Activated CD8-positive, alpha-beta T cell treated with anti-CD3 and anti-CD28 coated beads for 36 hours (primary cell): ENCODE data around the gene TBC1D22A. TPM values are rescaled to one million over a fixed set of nuclear protein-coding genes. Genes with fewer than 3 reads are reported as not detected.

Source experiments
- ATAC-seq: fragments of 200-7000 bp; cut with Tn5 transposase; one replicate; pipeline ENCODE4 v1.10.0; 2021; ENCODE audit warnings: mild to moderate bottlenecking, moderate library complexity
- CTCF ChIA-PET: fragments of 350-600 bp; sonication (Branson Sonifier 250); formaldehyde crosslinking; loops from one replicate; lab custom pipeline; 2021; ENCODE audit warnings: antibody characterized with exemption; lab: Charles Lee
- POLR2A ChIA-PET: fragments of 350-600 bp; sonication (Branson Sonifier 250); formaldehyde crosslinking; loops from one replicate; lab custom pipeline; 2021; ENCODE audit warnings: antibody characterized with exemption; lab: Charles Lee
- DNase-seq: peaks from one replicate; pipeline ENCODE4 v3.0.0-alpha.2; 2020
- H3K27ac Mint-ChIP-seq: one replicate; pipeline ENCODE4 v1.8.0; 2021; ENCODE audit warnings: mild to moderate bottlenecking, mixed read lengths
- H3K27me3 Mint-ChIP-seq: one replicate; pipeline ENCODE4 v1.8.0; 2021; ENCODE audit warnings: mixed read lengths
- H3K36me3 Mint-ChIP-seq: one replicate; pipeline ENCODE4 v1.8.0; 2021; ENCODE audit warnings: low read depth, mixed read lengths
- H3K4me1 Mint-ChIP-seq: one replicate; pipeline ENCODE4 v1.8.0; 2021; ENCODE audit warnings: low read depth, mixed read lengths
- H3K4me3 Mint-ChIP-seq: one replicate; pipeline ENCODE4 v1.8.0; 2021; ENCODE audit warnings: mild to moderate bottlenecking, moderate library complexity, mixed read lengths
- H3K9me3 Mint-ChIP-seq: one replicate; pipeline ENCODE4 v1.8.0; 2021; ENCODE audit warnings: mixed read lengths
- intact Hi-C: fragments of 100-400 bp; cut with micrococcal nuclease; formaldehyde crosslinking; loops from one replicate; pipeline ENCODE4 v1.10.0; 2022
- total RNA-seq, 2 experiments: library from RNA; stranded (reverse); gene quantifications; one replicate each; pipeline ENCODE4 v1.2.3, GENCODE V29; 2021
- TF ChIP-seq, protein P1 (sequence below): fragments of 200-600 bp; IDR thresholded peaks from one replicate; pipeline ENCODE4 v1.8.0; 2022; ENCODE audit warnings: antibody characterized with exemption, mild to moderate bottlenecking

TBC1D22A gene
- total RNA-seq, 2 experiments from 2014 or later: 41.0 to 42.8 TPM

GRCh38 chr22:46748206-46748907, 14.1 kb upstream of the TBC1D22A start:
- intact Hi-C loops: no loop called here
- CTCF ChIA-PET: interaction anchor here (1.0 to 2.7 kb wide), 5 partner anchors 9 to 55 kb away, joined by 4 to 43 read pairs (median 5); no protein-coding TSS in a partner anchor

DNA sequence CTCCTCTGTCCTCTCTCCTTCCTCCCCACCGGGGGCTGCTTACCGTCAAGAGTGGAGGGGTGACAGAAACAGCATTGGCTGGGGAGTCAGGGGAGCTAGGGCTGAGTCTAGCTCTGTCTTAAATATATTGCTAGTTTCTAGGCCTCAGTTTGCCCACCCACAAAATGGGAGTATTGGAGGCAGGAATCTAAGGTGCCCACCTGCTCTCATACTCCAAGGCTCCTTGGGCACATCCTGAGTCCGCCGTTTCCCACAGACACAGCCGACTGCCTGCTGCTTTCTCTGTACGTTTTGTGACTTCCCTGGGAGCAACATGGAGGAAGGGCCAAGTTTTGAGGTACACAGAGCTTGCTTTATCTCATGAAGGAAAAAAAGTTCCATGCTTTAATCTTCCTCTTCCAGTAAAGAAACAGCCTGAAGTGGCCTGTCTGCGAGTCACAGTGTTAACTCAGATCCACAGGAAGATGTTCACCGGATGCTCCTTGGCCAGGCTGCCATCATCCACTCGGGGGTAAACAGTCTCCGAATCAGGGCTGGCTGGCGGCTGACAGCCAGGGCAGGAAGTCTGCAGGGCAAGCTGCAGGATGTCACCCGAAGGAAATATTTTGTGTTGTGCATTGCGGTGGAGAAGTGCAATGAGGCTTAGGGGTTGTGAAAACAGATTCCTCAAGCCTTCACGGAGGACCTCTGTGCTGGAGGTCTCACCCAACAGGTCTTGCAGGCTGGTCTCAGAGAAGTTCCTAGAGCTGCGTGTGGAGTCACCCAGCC, 13.4 kb upstream of the TBC1D22A start:
- TF ChIP-seq, protein P1, sequence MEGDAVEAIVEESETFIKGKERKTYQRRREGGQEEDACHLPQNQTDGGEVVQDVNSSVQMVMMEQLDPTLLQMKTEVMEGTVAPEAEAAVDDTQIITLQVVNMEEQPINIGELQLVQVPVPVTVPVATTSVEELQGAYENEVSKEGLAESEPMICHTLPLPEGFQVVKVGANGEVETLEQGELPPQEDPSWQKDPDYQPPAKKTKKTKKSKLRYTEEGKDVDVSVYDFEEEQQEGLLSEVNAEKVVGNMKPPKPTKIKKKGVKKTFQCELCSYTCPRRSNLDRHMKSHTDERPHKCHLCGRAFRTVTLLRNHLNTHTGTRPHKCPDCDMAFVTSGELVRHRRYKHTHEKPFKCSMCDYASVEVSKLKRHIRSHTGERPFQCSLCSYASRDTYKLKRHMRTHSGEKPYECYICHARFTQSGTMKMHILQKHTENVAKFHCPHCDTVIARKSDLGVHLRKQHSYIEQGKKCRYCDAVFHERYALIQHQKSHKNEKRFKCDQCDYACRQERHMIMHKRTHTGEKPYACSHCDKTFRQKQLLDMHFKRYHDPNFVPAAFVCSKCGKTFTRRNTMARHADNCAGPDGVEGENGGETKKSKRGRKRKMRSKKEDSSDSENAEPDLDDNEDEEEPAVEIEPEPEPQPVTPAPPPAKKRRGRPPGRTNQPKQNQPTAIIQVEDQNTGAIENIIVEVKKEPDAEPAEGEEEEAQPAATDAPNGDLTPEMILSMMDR: no peak

More at GRCh38 chr22:46748206-46748907, 14.1 kb upstream of the TBC1D22A start:
- H3K4me1 Mint-ChIP-seq: peaks cover 26% of the 10 kb centered on the region
- peak overlapping the region; percentile 87 for H3K27ac Mint-ChIP-seq
- no peak overlapping the region for H3K4me3 Mint-ChIP-seq
- no peak for ATAC-seq
- POLR2A ChIA-PET: interaction anchor here (1.7 to 2.4 kb wide), 3 partner anchors 9 to 14 kb away, joined by 7 to 14 read pairs (median 13); partner anchors contain the start of genes CERK and TBC1D22A
- TF ChIP-seq, protein P1: no peak
- H3K27me3 Mint-ChIP-seq: no peaks in the 10 kb centered on the region
- H3K9me3 Mint-ChIP-seq: no peaks in the 10 kb centered on the region
- DNase-seq: no peak
- H3K36me3 Mint-ChIP-seq: no peaks in the 10 kb centered on the region

GRCh38 chr22:46749682-46750529, 12.5 kb upstream of the TBC1D22A start:
- TF ChIP-seq, protein P1: no peak
- Mint-ChIP-seq H3K4me1 (peaks cover 31% of the 10 kb centered on the region), H3K27ac (peak overlapping the region; percentile 87), H3K9me3 (no peaks in the 10 kb centered on the region), H3K36me3 (no peaks in the 10 kb centered on the region), H3K4me3 (peak overlapping the region; percentile 51), H3K27me3 (no peaks in the 10 kb centered on the region)
- ChIA-PET POLR2A (interaction anchor here (0.9 to 2.4 kb wide), 6 partner anchors 9 to 18 kb away, joined by 3 to 14 read pairs (median 8); partner anchors contain the start of genes CERK and TBC1D22A), CTCF (interaction anchor here (0.9 to 2.7 kb wide), 4 partner anchors 8 to 53 kb away, joined by 3 to 43 read pairs (median 8); no protein-coding TSS in a partner anchor)
- intact Hi-C loops: no loop called here
- ATAC-seq: peak; percentile 32
- DNase-seq: peak; percentile 35

More for the DNA sequence above, 13.4 kb upstream of the TBC1D22A start:
- Mint-ChIP-seq H3K27me3 (no peaks in the 10 kb centered on the region), H3K27ac (peak overlapping the region; percentile 87), H3K9me3 (no peaks in the 10 kb centered on the region), H3K36me3 (no peaks in the 10 kb centered on the region), H3K4me3 (peak overlapping the region; percentile 51), H3K4me1 (peaks cover 27% of the 10 kb centered on the region)
- CTCF ChIA-PET: interaction anchor here (0.9 to 2.7 kb wide), 7 partner anchors 8 to 54 kb away, joined by 3 to 43 read pairs (median 5); no protein-coding TSS in a partner anchor
- peak; percentile 72 for DNase-seq
- POLR2A ChIA-PET: interaction anchor here (0.9 to 2.4 kb wide), 5 partner anchors 9 to 19 kb away, joined by 3 to 14 read pairs (median 7); partner anchors contain the start of genes CERK and TBC1D22A
- peak; percentile 88 for ATAC-seq
- intact Hi-C loops: no loop called here

GRCh38 chr22:46750530-46750800, 12.0 kb upstream of the TBC1D22A start:
- DNase-seq: no peak
- Mint-ChIP-seq H3K27me3 (no peaks in the 10 kb centered on the region), H3K4me1 (peaks cover 31% of the 10 kb centered on the region)

More at GRCh38 chr22:46750530-46750800, 12.0 kb upstream of the TBC1D22A start:
- intact Hi-C loops: no loop called here
- TF ChIP-seq, protein P1: no peak
- H3K9me3 Mint-ChIP-seq: no peaks in the 10 kb centered on the region
- H3K4me3 Mint-ChIP-seq: no peak overlapping the region
- ChIA-PET CTCF (interaction anchor here (0.9 to 2.7 kb wide), 4 partner anchors 8 to 11 kb away, joined by 3 to 43 read pairs (median 4); no protein-coding TSS in a partner anchor), POLR2A (interaction anchor here (2.1 kb wide), 1 partner anchor 11 kb away, joined by 10 read pairs; the partner anchor contains the start of gene TBC1D22A)
- no peak for ATAC-seq
- no peaks in the 10 kb centered on the region for H3K36me3 Mint-ChIP-seq
- peak overlapping the region; percentile 87 for H3K27ac Mint-ChIP-seq
